Stimulated activated CD8-positive, alpha-beta memory T cell treated with anti-CD3 and anti-CD28 coated beads, Interleukin-2, amount 100 ng/mL, for 48 hours (primary cell): Measurements from ENCODE around the gene PODXL2.
A peak's percentile ranks its signal among the peaks of the same experiment; 100 is the strongest.

Experiments used
- DNase-seq, 2 donors: peaks; one replicate each; pipeline ENCODE4 v3.0.0-alpha.2; 2020; ENCODE audit warnings: low read depth in 2 of 2

The PODXL2 gene, protein sequence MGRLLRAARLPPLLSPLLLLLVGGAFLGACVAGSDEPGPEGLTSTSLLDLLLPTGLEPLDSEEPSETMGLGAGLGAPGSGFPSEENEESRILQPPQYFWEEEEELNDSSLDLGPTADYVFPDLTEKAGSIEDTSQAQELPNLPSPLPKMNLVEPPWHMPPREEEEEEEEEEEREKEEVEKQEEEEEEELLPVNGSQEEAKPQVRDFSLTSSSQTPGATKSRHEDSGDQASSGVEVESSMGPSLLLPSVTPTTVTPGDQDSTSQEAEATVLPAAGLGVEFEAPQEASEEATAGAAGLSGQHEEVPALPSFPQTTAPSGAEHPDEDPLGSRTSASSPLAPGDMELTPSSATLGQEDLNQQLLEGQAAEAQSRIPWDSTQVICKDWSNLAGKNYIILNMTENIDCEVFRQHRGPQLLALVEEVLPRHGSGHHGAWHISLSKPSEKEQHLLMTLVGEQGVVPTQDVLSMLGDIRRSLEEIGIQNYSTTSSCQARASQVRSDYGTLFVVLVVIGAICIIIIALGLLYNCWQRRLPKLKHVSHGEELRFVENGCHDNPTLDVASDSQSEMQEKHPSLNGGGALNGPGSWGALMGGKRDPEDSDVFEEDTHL

GRCh38 chr3:127628788-127629466 lies at the start of gene PODXL2:
Gene PODXL2 (plus strand): TSS chr3:127629185. CDS start chr3:127629220, 35 bp downstream.
- peak in 1 of 2 donors; percentile 21 for DNase-seq

DNA sequence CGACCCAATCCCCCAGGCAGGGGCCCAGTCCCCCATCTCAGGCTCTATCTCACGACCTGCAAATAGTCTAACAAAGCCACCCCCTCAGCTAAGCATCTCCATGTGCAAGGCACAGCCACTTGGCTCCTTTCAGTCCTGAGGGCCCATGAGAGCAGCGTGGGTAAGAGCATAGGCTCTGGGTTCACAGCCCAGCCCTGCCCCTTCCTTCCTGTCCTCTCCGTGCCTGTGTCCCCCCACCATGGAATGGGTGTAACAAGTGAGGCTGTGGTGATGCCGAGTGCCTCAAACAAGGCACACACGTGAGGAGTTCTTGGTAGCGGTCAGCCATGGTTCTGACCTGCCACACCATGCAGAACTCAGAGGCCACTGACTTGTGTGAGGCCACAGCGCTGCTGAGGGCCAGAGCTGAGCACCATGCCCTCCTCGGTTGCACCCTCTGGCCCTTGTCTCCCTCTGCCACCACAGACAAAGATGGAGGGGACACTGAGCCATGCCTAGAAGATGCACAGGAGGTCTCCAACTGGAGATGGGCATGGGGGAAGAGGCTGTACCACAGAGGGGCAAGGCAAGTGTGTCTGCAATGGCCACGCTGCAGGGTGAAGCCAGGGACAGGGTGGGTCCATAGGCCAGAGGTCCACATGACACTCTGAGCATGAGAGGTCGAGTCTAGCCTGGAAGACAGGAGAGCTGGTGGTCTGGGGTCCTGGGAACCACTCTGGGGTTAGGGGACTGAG lies 48.5 kb upstream of the PODXL2 start:
- DNase-seq = no peak

GRCh38 chr3:127584734-127585133 lies 44.3 kb upstream of the PODXL2 start:
- no peak for DNase-seq

DNA sequence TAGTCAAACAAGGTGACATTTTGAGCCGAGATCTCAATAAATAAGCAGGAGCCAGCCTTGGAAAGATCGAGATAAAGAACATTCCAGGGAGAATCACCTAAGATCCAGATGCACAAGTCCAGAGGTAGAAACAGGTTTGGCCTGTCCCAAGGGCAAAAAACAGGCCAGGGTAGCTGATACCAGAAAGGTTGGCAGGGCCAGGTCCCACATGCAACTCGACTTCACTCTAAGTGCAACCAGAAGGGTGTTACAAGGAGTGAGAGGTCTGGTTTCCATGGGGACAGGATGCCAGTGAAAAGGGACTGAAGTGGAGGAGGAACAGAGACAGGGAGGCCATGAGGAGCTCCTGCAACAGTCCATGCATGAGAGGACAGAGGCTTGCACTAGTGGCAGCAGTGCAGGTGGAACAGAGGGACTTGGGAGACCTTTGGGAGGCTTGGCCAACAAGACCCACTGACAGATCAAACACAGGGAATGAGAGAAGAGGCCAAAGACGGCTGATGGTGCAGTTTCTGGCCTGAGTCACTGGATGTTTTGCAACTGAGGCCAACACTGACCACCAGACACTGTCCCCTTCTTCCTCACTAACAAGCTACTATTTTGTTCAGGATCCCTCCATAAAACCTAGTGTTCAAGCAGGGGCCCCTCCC lies 43.7 kb upstream of the PODXL2 start:
- DNase-seq = no peak

DNA sequence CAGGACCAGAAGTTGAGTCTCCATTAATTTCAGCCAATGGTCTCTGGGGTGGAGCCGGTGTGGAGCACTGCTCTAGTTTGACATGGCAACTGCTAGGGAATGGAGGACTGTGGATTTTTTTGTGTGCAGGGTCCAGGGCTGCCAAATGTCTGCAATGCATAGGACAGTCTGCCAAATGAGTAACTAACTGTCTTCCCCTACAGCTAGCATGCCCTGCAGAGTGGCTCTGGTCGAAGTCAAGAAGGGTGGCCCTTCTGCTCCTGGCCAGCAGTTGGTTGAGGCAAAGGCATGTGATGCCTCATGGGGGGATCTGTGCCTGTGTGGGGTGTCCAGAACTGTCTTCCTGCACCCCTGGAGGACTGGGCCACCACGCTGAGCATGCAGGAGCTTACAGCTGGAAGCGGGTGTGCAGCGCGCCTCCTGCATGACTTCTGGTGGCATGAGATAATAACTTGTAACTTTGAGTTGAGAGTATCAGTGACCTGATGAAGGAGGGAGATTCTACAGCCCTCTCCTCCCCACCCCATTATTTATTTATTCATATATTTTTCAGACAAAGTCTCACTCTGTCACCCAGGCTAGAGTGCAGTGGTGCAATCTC lies 43.1 kb upstream of the PODXL2 start:
- no peak for DNase-seq

DNA sequence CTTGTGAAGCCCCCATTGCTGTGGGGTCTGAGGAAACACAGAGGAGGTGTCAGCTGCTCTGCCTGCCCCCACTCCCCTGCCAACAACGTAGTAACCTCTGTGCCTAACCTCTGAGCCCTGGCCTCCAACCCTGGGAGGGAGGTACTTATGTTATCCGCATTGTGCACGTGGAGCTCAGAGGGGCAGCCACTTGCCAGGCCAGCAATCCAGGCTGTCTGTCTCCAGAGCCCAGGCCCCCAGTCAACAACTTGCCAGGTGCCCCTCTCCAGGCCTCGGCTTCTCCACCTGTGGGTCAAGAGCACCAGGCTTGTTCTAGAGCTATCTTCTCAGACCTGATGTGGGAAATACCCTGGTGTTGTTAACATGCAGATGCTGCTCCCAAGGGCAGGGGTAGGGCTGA lies 41.1 kb upstream of the PODXL2 start:
- no peak for DNase-seq

- DNase-seq = peak; percentile 18 to 23
Observed at GRCh38 chr3:127588806-127589577, 40.0 kb upstream of the PODXL2 start.

GRCh38 chr3:127589600-127590281 lies 39.2 kb upstream of the PODXL2 start:
- DNase-seq = no peak

DNA sequence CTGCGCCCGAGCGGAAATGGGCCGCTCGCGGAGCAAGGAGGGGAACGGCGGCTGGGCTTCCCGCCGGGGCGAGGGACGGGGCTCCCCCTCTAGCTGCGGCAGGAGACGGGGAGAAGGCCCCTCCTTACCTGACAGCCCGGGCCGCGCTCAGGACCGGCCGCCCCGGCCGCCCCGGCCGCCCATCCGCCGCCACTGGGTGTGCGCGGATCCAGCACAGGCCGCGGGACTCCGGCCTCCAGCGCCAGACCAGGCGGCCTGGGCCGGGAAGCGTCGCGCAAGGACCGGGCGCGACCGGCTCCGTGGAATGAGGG lies 38.7 kb upstream of the PODXL2 start:
- DNase-seq = peak; percentile 16 to 18

DNA sequence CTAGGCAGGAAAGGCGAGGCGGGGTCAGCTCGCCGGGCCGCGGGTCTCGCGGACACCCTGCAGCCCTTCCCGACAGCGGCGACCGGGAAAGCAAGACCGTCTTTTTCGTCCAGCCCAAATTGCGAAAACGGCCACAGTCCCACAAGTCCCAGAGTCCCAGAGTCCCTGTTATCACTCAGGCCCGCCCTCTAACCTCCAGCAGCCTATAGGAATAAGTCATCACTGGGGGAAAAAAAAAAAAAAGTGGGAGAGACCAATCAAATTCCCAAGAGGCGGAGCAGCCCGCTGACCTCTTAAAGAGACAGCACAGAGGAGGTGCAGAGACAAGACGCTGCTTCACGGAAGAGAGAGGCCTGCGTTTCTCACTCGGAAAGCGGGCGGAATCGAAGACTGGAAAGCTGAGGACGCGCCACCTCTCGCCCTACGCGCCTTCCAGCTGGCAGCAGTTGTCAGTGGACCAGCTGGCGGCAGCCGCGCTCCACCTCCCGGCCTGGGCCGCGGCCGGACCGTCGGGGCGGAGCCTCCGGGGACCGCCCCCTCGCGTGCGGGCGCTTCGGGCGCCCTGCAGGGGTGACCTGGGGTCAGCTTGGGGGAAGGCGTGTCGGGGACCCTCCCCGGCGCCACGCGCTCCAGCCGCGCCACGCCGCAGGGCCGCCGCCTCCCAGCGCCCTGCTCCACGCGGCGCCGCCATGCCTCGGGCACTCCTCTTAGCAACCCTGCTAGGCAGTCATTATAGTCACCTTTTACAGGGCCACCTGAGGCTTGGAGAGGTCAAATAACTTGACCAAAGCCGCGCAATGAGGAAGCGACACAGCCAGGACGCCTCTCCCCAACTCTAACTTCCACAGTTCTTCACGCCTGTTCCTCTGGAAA lies 38.2 kb upstream of the PODXL2 start, which contains the start of gene TPRA1:
Gene TPRA1 (minus strand): TSS at position 141 of the 873 bp plus-strand sequence. CDS start 10,587 bp downstream, outside the sequence.
- peak; percentile 66 to 68 for DNase-seq

- DNase-seq = no peak
Observed at GRCh38 chr3:127593178-127593577, 35.8 kb upstream of the PODXL2 start.

DNA sequence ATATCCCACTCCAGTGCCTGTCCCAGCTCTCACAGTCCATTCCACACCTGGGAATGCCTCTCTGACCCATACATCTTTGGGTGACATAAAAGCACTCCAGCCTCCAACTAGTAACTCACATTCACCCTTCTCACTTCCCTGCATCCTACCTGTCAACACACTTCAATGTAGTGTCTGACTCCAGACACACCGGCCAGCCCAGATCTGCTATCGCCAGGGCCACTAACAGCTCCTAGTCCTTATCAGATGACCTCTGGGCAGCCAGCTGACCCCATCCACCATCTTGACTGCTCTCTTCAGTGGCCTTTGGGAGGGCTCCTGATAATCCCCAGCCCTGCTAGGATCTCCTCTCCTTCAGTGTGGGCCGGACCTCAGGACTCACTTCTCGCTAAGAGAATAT lies 33.7 kb upstream of the PODXL2 start:
- DNase-seq = no peak

GRCh38 chr3:127597020-127597771 lies 31.8 kb upstream of the PODXL2 start:
- no peak for DNase-seq

DNA sequence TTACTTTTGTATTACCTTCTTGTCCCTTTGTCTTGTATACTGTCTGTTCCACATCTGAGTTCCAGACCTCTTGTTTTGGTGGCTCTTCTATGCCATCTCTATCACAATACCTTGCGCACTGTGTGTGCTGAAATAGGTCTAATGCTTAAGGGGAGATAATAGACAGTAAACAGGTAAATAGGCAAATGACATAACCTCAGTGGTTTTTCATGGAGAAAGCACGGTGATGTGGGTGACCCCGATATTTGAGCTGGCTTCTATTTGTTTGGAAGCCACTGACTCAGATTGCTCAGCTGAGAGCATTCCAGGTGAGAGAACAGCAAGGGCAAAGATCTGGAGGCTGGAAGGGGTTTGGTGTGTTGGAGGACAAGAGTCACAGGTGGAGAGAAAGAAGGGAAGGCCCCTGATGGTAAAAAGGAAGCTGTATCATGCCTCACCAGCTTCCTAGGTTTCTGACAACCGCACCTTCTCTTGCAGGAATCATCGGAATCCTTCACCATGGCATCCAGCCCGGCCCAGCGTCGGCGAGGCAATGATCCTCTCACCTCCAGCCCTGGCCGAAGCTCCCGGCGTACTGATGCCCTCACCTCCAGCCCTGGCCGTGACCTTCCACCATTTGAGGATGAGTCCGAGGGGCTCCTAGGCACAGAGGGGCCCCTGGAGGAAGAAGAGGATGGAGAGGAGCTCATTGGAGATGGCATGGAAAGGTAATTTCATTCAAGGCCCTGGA lies 30.0 kb upstream of the PODXL2 start:
- DNase-seq = no peak

- DNase-seq = no peak
Observed at GRCh38 chr3:127600749-127601456, 28.1 kb upstream of the PODXL2 start.

GRCh38 chr3:127604035-127604434 lies 24.9 kb upstream of the PODXL2 start:
- no peak for DNase-seq
